ENCODE measurements around the gene HES6.

HES6 gene

DNA sequence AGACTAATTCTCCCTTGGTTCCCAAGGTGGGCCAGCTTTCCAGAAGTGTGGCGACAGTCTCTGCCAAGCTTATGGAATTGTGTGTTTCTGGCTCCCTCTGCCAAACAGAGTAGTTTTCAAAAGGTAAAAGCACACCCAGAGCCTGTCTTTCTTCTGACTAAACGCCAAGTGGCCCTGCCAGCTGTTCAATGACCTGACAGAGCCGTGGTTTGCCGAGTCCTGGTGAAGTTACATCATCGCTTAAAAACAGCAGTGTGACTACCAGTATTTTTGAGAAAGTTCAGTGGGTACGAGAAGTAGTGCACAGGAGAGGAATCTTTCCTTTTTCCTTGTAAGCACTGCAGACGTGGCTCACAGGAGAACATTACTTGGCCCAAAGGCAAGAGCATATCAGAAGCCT is 46.7 kb upstream of the HES6 start:
- DNase-seq (ENCODE audit: insufficient read length, low spot score) (no peak), FAIRE-seq (no peak)
- TF ChIP-seq, protein P1, sequence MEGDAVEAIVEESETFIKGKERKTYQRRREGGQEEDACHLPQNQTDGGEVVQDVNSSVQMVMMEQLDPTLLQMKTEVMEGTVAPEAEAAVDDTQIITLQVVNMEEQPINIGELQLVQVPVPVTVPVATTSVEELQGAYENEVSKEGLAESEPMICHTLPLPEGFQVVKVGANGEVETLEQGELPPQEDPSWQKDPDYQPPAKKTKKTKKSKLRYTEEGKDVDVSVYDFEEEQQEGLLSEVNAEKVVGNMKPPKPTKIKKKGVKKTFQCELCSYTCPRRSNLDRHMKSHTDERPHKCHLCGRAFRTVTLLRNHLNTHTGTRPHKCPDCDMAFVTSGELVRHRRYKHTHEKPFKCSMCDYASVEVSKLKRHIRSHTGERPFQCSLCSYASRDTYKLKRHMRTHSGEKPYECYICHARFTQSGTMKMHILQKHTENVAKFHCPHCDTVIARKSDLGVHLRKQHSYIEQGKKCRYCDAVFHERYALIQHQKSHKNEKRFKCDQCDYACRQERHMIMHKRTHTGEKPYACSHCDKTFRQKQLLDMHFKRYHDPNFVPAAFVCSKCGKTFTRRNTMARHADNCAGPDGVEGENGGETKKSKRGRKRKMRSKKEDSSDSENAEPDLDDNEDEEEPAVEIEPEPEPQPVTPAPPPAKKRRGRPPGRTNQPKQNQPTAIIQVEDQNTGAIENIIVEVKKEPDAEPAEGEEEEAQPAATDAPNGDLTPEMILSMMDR (IDR thresholded peaks at IDR 0.05; ENCODE audit: insufficient read depth, missing control alignments), result no peak

- TF ChIP-seq, protein P1 (IDR thresholded peaks at IDR 0.05; ENCODE audit: insufficient read depth, missing control alignments), result no peak
- no peak for DNase-seq (ENCODE audit: insufficient read length, low spot score)
- FAIRE-seq, result no peak
Observed at GRCh38 chr2:238286095-238286494, 46.3 kb upstream of the HES6 start.

DNA sequence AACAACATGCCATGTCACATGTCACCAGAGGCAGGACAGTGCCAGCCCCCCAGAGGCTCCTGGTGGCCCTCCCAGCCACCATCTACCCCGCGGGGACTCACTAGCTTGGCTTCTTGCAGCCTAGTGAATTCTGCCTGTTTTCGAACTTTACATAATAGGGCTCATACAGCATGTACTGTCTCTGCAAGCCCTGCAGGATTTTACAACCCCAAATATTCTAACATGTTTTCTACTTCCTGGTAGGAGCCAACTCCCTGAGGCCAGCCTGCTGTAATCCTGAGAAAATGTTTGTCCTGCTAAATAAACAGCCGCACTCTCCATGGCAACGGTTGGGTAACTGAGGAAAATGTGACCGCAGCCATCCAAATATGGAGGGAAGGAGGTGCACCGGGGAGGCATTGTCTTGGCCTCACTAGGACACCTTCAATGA is 45.8 kb upstream of the HES6 start:
- TF ChIP-seq, protein P1 (IDR thresholded peaks at IDR 0.05; ENCODE audit: insufficient read depth, missing control alignments), result no peak
- DNase-seq (ENCODE audit: insufficient read length, low spot score) (no peak), FAIRE-seq (no peak)

GRCh38 chr2:238284802-238285515 is 45.1 kb upstream of the HES6 start:
- DNase-seq (ENCODE audit: insufficient read length, low spot score) (no peak), FAIRE-seq (no peak)
- TF ChIP-seq, protein P1 (IDR thresholded peaks at IDR 0.05; ENCODE audit: insufficient read depth, missing control alignments), result no peak

DNA sequence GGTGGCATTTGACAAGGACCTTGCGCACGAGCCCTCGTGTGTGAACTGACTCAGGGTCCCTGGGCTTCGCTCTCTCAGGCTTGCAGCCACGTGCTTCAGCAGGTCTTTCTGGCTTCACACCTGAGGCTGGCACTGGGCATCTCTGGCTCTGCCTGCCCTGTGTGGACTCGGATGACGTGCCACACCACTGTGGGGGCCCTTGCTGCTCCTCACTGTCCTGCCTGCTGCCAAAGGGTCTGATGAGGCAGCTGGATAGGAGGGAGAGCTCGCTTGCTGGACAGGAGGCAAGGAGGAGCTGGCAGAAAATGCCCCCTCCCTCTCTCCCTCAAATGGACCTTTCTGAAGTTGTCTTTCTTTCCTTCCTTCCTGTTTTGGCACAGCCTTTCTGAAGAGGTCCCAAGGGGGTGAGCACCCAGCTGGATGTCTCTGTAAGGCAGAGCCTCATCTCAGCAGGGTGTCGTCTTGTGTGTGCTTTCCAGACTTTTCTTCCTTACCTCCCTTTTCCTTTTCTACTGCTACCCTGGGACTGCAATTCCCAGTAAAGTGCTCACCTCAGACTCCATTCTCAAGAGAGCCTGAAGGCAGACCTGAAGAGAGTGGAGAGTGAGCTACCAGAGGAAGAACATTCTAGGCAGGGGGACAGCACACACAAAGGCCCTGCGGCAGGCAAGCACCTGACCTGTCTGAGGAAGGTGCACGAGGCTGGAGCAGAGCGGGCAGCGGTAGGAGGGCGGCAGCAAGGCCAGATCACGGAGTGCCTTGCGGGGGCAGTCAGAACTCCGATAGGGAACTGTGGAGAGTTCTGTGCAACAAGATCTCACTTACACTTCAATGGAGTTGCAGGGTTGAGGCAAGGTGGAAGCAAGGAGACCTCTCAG is 43.3 kb upstream of the HES6 start:
- TF ChIP-seq, protein P1 (IDR thresholded peaks at IDR 0.05; ENCODE audit: insufficient read depth, missing control alignments), result no peak
- DNase-seq (ENCODE audit: insufficient read length, low spot score) (no peak), FAIRE-seq (no peak)

- TF ChIP-seq, protein P1 (IDR thresholded peaks at IDR 0.05; ENCODE audit: insufficient read depth, missing control alignments), result no peak
- no peak for DNase-seq (ENCODE audit: insufficient read length, low spot score)
Observed at GRCh38 chr2:238281826-238282480, 42.1 kb upstream of the HES6 start.

More at GRCh38 chr2:238281826-238282480, 42.1 kb upstream of the HES6 start:
- no peak for FAIRE-seq

Measured in D721Med (cell line).